AG20443 (cell line): ENCODE measurements around the gene DPF3.
"Not testable (repeated sequence)": the region's sequence is repeated elsewhere in the genome, so short reads cannot be mapped to it uniquely, and the experiment has no call there.

Experiments used
- DNase-seq: peaks from one replicate; pipeline ENCODE4 v3.0.0; 2012; ENCODE audit warnings: low spot score, mixed read lengths

Gene DPF3

GRCh38 chr14:72774141-72774540, 119.8 kb downstream of the DPF3 start:
- DNase-seq = no peak

- DNase-seq = no peak
Measured at GRCh38 chr14:72771561-72771960, 122.3 kb downstream of the DPF3 start.

GRCh38 chr14:72766296-72766695, 127.6 kb downstream of the DPF3 start:
- no peak for DNase-seq

GRCh38 chr14:72763892-72764291, 130.0 kb downstream of the DPF3 start:
- no peak for DNase-seq

GRCh38 chr14:72759670-72760069, 134.2 kb downstream of the DPF3 start:
- DNase-seq = no peak

GRCh38 chr14:72758993-72759392, 134.9 kb downstream of the DPF3 start:
- no peak for DNase-seq

- no peak for DNase-seq
Measured at GRCh38 chr14:72758420-72758819, 135.5 kb downstream of the DPF3 start.

GRCh38 chr14:72756967-72757366, 136.9 kb downstream of the DPF3 start:
- no peak for DNase-seq

- DNase-seq = no peak
Measured at GRCh38 chr14:72755766-72756165, 138.1 kb downstream of the DPF3 start.

- DNase-seq = no peak
Measured at GRCh38 chr14:72754949-72755348, 139.0 kb downstream of the DPF3 start.

- DNase-seq = no peak
Measured at GRCh38 chr14:72753879-72754400, 140.0 kb downstream of the DPF3 start.

GRCh38 chr14:72753044-72753710, 140.7 kb downstream of the DPF3 start:
- DNase-seq = no peak

- DNase-seq = no peak
Measured at GRCh38 chr14:72752034-72752412, 141.9 kb downstream of the DPF3 start.

GRCh38 chr14:72751276-72752033, 142.4 kb downstream of the DPF3 start:
- DNase-seq = no peak

GRCh38 chr14:72748921-72749320, 145.0 kb downstream of the DPF3 start:
- not testable (repeated sequence) for DNase-seq

- no peak for DNase-seq
Measured at GRCh38 chr14:72747652-72748051, 146.2 kb downstream of the DPF3 start.

- peak; percentile 77 for DNase-seq
Measured at GRCh38 chr14:72745991-72746980, 147.6 kb downstream of the DPF3 start.

- DNase-seq = peak; percentile 86
Measured at GRCh38 chr14:72745546-72745945, 148.4 kb downstream of the DPF3 start.

- peak; percentile 1 for DNase-seq
Measured at GRCh38 chr14:72744416-72745120, 149.3 kb downstream of the DPF3 start.

GRCh38 chr14:72743626-72744025, 150.3 kb downstream of the DPF3 start:
- DNase-seq = peak; percentile 27

- peak; percentile 5 for DNase-seq
Measured at GRCh38 chr14:72742838-72743195, 151.1 kb downstream of the DPF3 start.
